Keratinocyte (primary cell): ENCODE measurements around the gene DFFA. TPM values are rescaled to one million over a fixed set of nuclear protein-coding genes. Genes with fewer than 3 reads are reported as not detected.
"Not testable (repeated sequence)": the region's sequence is repeated elsewhere in the genome, so short reads cannot be mapped to it uniquely, and the experiment has no call there.

ENCODE experiments used
- DNase-seq: peaks from one replicate; pipeline ENCODE4 v3.0.0-alpha.2; 2011; ENCODE audit warnings: low read depth, missing footprints, low spot score
- FAIRE-seq: peaks from 2 replicates; lab custom pipeline; 2011; peaks lifted over from hg19 to GRCh38; lab: Jason Lieb, UNC
- H2AFZ ChIP-seq: 2 replicates; pipeline ENCODE4 v1.6.0; 2012; ENCODE audit warnings: low read length, control low read depth, inconsistent platforms; ENCODE audit not compliant: control insufficient read depth
- H3K27ac ChIP-seq: 2 replicates; pipeline ENCODE4 v1.5.1; 2011; ENCODE audit warnings: low read length; ENCODE audit not compliant: control insufficient read depth, insufficient read depth
- H3K27me3 ChIP-seq: 3 replicates; pipeline ENCODE4 v1.6.0; 2011; ENCODE audit warnings: low read length; ENCODE audit not compliant: control insufficient read depth, insufficient read depth; ENCODE audit errors: extremely low read depth
- H3K36me3 ChIP-seq, 2 experiments: 2 replicates in 1 of 2; 3 replicates in 1 of 2; pipeline ENCODE4 v1.5.1; 2011; ENCODE audit warnings: low read length in 2 of 2, mild to moderate bottlenecking in 1 of 2; ENCODE audit not compliant: control insufficient read depth in 2 of 2, insufficient read depth in 2 of 2; ENCODE audit errors: extremely low read depth in 1 of 2
- H3K4me1 ChIP-seq: 3 replicates; pipeline ENCODE4 v1.5.1; 2011; ENCODE audit warnings: low read length; ENCODE audit not compliant: control insufficient read depth, insufficient read depth; ENCODE audit errors: extremely low read depth
- H3K4me2 ChIP-seq: 3 replicates; pipeline ENCODE4 v1.6.0; 2011; ENCODE audit warnings: low read depth, low read length; ENCODE audit not compliant: control insufficient read depth, insufficient read depth; ENCODE audit errors: extremely low read depth
- H3K4me3 ChIP-seq, 3 experiments: fragments of 200-600 bp in 1 of 3; sonication (generic) in 1 of 3; 2 replicates in 2 of 3; 3 replicates in 1 of 3; pipeline ENCODE4 v1.5.1; 2011 to 2016; ENCODE audit warnings: low read length in 3 of 3, mild to moderate bottlenecking in 3 of 3, control low read depth in 2 of 3, inconsistent platforms in 1 of 3, low read depth in 1 of 3, mixed read lengths in 1 of 3, mixed run types in 1 of 3, moderate library complexity in 1 of 3; ENCODE audit not compliant: control insufficient read depth in 2 of 3, insufficient read depth in 2 of 3; ENCODE audit errors: extremely low read depth in 1 of 3
- H3K79me2 ChIP-seq: 2 replicates; pipeline ENCODE4 v1.6.0; 2012; ENCODE audit warnings: low read length; ENCODE audit not compliant: control insufficient read depth, insufficient read depth
- H3K9ac ChIP-seq: 3 replicates; pipeline ENCODE4 v1.6.0; 2011; ENCODE audit warnings: low read length; ENCODE audit not compliant: control insufficient read depth, insufficient read depth; ENCODE audit errors: extremely low read depth
- H3K9me1 ChIP-seq: 3 replicates; pipeline ENCODE4 v1.6.0; 2011; ENCODE audit warnings: low read length; ENCODE audit not compliant: control insufficient read depth, insufficient read depth; ENCODE audit errors: extremely low read depth
- H3K9me3 ChIP-seq: 2 replicates; pipeline ENCODE4 v1.5.1; 2012; ENCODE audit warnings: low read depth, low read length; ENCODE audit not compliant: control insufficient read depth
- H4K20me1 ChIP-seq: 3 replicates; pipeline ENCODE4 v1.6.0; 2011; ENCODE audit warnings: low read length; ENCODE audit not compliant: control insufficient read depth, insufficient read depth; ENCODE audit errors: extremely low read depth
- CTCF ChIP-seq, 3 experiments: IDR thresholded peaks in 1 of 3; conservative IDR thresholded peaks in 1 of 3; optimal IDR thresholded peaks in 1 of 3; 2 replicates in 2 of 3; 3 replicates in 1 of 3; pipeline versions ENCODE3 to v1.5.1; 2011; ENCODE audit warnings: low read length in 3 of 3, mild to moderate bottlenecking in 3 of 3, moderate library complexity in 2 of 3, control low read depth in 1 of 3, inconsistent platforms in 1 of 3; ENCODE audit not compliant: insufficient read depth in 2 of 3; ENCODE audit errors: extremely low read depth in 1 of 3
- EZH2 ChIP-seq: IDR thresholded peaks from one replicate; pipeline ENCODE4 v1.6.1; 2012; ENCODE audit warnings: inconsistent platforms, mild to moderate bottlenecking, low read length, moderate library complexity
- dilution Hi-C: fragments of 300-500 bp; cut with MboI; formaldehyde crosslinking; loops from one replicate; pipeline ENCODE4 v1.7.0; 2020; ENCODE audit warnings: low sequenced_read_pairs; ENCODE audit not compliant: extremely low pct_ligation_motif_present
- polyA plus RNA-seq, 5 experiments: library from polyadenylated mRNA; depleted of rRNA in 3 of 5; stranded (reverse) in 3 of 5; stranded (forward) in 1 of 5; unstranded in 1 of 5; fragments of >200 nt; gene quantifications; 1 replicate in 1 of 5; 2 replicates in 3 of 5; 3 replicates in 1 of 5; pipeline versions ENCODE4 v1.2.1 to v1.2.3, GENCODE V29; 2011 to 2012; ENCODE audit warnings: missing spikeins in 2 of 5, low read depth in 1 of 5, low replicate concordance in 1 of 5

Gene DFFA
- polyA plus RNA-seq, 1 donor (not counting 4 experiments of a cell fraction or from before 2014, with no cell fraction given), result 53.1 TPM

GRCh38 chr1:10429868-10430215 lies 42.5 kb downstream of the DFFA start:
- peak overlapping the region; percentile 99 for H2AFZ ChIP-seq
- H3K9me3 ChIP-seq, result no peaks in the 10 kb centered on the region
- peaks cover 10% of the 10 kb centered on the region for H3K79me2 ChIP-seq
- H3K4me2 ChIP-seq, result peak overlapping the region; percentile 99
- TF ChIP-seq CTCF (optimal IDR thresholded peaks at IDR 0.05 in 1 of 3, IDR thresholded peaks at IDR 0.05 in 1 of 3, conservative IDR thresholded peaks at IDR 0.05 in 1 of 3; ENCODE audit: extremely low read depth in 1 of 3, insufficient read depth in 2 of 3, low read length in 3 of 3), result no peak
- no peak for TF ChIP-seq EZH2
- FAIRE-seq, result no peak
- H3K4me3 ChIP-seq, result peak overlapping the region; percentile 72 to 90 (median 80)
- H3K27me3 ChIP-seq, result no peaks in the 10 kb centered on the region
- peak overlapping the region; percentile 93 for H3K9ac ChIP-seq
- no peaks in the 10 kb centered on the region for H3K9me1 ChIP-seq
- no peak for DNase-seq
- H3K4me1 ChIP-seq, result peaks cover 12% of the 10 kb centered on the region
- peak overlapping the region; percentile 79 for H3K27ac ChIP-seq
- H3K36me3 ChIP-seq, result no peaks in the 10 kb centered on the region
- H4K20me1 ChIP-seq, result no peaks in the 10 kb centered on the region
- dilution Hi-C loops, result no loop called here

GRCh38 chr1:10428984-10429383 lies 43.3 kb downstream of the DFFA start:
- FAIRE-seq (no peak), DNase-seq (no peak)
- H4K20me1 ChIP-seq, result no peaks in the 10 kb centered on the region
- dilution Hi-C loops, result no loop called here
- no peak overlapping the region for H3K9ac ChIP-seq
- no peaks in the 10 kb centered on the region for H3K27me3 ChIP-seq
- no peaks in the 10 kb centered on the region for H3K36me3 ChIP-seq
- no peak overlapping the region for H2AFZ ChIP-seq
- TF ChIP-seq CTCF (optimal IDR thresholded peaks at IDR 0.05 in 1 of 3, IDR thresholded peaks at IDR 0.05 in 1 of 3, conservative IDR thresholded peaks at IDR 0.05 in 1 of 3; ENCODE audit: extremely low read depth in 1 of 3, insufficient read depth in 2 of 3, low read length in 3 of 3) (no peak), EZH2 (no peak)
- no peak overlapping the region for H3K27ac ChIP-seq
- H3K9me3 ChIP-seq, result no peaks in the 10 kb centered on the region
- no peak overlapping the region for H3K4me3 ChIP-seq
- H3K9me1 ChIP-seq, result no peaks in the 10 kb centered on the region
- H3K4me2 ChIP-seq, result no peak overlapping the region
- peaks cover 12% of the 10 kb centered on the region for H3K4me1 ChIP-seq
- H3K79me2 ChIP-seq, result peaks cover 10% of the 10 kb centered on the region

- H3K9ac ChIP-seq, H3K9me3 ChIP-seq, FAIRE-seq, H4K20me1 ChIP-seq, H3K27ac ChIP-seq, H3K36me3 ChIP-seq, H3K4me1 ChIP-seq, H3K9me1 ChIP-seq, H3K27me3 ChIP-seq, DNase-seq, H3K79me2 ChIP-seq, H3K4me3 ChIP-seq, dilution Hi-C loops, H3K4me2 ChIP-seq, H2AFZ ChIP-seq: not testable (repeated sequence)
These were observed 45.8 kb downstream of the DFFA start for GRCh38 chr1:10426535-10426848.

- H3K9me1 ChIP-seq, FAIRE-seq, H4K20me1 ChIP-seq, H3K27ac ChIP-seq, H3K4me3 ChIP-seq, H3K79me2 ChIP-seq, H3K4me1 ChIP-seq, H3K27me3 ChIP-seq, H2AFZ ChIP-seq, H3K36me3 ChIP-seq, DNase-seq, dilution Hi-C loops, H3K9ac ChIP-seq, H3K4me2 ChIP-seq, H3K9me3 ChIP-seq: not testable (repeated sequence)
These were observed 46.3 kb downstream of the DFFA start for GRCh38 chr1:10425826-10426534.
